Measurements from ENCODE around the gene DHX9.

DHX9 gene

GRCh38 chr1:182839209-182840066, at the start of gene DHX9:
Gene DHX9, plus strand, starts transcription at chr1:182839347. Its CDS starts 3,220 bp downstream, at chr1:182842567.
- DNase-seq: peak; percentile 76 to 80

- peak; percentile 15 to 62 for DNase-seq
Measured at GRCh38 chr1:182791281-182792179, 47.6 kb upstream of the DHX9 start.

DNA sequence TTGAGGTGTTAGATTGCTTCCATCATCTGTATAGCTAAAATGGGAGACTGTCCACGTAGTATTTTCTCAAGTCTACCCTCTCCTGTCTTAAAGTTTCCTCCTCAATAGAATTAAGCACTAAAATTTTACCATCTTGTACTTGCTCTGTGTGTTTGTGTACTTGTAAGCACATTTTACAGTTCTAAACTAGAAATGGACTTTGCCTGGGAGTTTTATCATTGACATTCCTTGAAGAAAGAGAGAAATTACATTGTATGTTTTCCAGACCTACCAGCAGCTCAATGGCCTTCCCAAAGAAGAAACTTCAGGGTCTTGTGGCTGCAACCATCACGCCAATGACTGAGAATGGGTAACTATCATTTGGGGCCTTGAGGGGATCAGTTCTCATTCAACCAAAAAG, 45.1 kb upstream of the DHX9 start:
- no peak for DNase-seq

DNA sequence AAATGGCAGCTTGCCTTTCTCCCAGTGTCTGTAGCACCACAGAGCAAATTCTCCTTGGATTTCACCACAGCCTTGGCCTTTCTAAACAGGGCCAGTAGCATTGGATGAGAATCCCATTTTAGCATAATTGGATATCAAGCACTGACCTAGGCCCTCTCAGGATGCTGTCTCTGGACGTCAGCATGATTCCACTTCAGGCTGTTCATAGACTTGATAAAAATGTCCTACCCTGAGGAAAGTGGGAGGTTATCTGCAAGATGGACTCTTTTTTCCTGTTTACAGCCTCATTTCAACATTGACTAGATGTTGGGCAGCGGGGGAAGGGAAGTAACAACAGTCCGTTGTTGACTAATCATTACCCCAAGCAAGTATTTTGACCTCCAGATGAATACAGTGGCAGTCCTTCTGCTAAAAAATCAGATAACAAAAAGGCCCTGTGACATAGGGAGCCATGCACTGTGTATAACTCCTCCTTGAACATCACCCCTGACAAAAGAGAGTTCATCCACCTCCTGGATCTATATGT, 44.4 kb upstream of the DHX9 start:
- DNase-seq: no peak

DNA sequence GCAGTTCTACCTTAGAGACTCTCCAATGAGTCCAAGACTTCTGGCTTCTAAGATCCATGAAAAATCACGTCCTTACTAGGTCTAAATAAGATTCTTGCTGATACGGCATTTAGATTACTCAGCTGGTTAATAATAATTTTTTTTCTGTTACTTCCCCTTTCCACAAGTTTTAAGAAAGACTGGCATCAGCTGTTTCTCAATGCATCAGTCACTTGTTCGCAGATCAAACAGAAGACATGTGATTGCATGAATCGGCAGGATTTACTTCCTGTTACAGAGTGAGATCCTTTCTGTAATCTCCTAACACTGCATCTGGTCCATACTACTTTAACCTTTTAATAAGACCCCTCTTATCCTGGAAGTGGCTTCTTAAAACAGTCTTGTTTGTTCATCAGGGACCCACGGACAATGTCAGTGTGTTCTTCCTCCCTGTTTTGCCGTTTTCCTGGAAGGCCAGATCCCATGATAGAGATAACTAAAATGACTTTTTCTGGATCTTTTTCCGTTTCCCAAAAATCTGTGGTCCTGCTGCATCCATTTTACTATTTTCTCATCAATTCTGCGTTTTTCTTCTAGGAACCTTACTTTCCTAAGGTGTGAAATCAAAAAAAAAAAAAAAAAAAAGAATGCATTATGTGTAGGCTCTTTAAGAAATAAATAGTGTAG, 43.5 kb upstream of the DHX9 start:
- DNase-seq: peak in 1 of 2 experiments; percentile 43

GRCh38 chr1:182802006-182802803, 36.9 kb upstream of the DHX9 start:
- DNase-seq: no peak

- DNase-seq: no peak
Measured at GRCh38 chr1:182803846-182804245, 35.3 kb upstream of the DHX9 start.

DNA sequence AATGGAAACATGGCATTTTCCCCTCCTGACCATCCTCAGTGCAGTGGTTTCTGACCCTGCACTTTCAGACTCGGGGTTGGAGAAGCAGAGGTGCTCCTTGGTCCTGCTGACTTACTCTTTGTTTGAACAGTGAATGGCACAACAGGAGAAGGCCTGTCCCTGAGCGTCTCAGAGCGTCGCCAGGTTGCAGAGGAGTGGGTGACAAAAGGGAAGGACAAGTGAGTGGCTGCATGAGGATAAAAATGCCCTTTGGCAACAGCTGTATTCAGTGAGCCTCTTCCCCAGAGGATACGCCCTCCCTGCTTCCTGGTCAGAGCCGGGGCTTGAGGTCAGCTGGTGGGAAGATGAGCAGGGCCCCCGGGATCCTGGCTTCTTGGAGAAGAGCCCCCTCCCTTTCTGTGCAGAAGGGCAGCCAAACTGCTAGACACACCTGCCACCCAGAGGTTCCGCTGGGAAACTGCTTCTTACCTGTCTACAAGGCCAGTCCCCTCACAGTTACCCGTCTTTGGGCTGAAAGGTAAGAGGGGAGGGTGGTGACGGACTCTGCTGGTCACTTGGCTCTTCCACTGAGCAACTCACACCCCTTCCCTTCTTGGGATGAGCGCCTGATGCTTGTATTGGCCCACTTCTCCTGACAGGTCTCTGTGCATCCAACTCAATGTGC, 33.0 kb upstream of the DHX9 start:
- peak in 1 of 2 experiments; percentile 24 for DNase-seq

- DNase-seq: no peak
Measured at GRCh38 chr1:182807907-182808306, 31.2 kb upstream of the DHX9 start.

DNA sequence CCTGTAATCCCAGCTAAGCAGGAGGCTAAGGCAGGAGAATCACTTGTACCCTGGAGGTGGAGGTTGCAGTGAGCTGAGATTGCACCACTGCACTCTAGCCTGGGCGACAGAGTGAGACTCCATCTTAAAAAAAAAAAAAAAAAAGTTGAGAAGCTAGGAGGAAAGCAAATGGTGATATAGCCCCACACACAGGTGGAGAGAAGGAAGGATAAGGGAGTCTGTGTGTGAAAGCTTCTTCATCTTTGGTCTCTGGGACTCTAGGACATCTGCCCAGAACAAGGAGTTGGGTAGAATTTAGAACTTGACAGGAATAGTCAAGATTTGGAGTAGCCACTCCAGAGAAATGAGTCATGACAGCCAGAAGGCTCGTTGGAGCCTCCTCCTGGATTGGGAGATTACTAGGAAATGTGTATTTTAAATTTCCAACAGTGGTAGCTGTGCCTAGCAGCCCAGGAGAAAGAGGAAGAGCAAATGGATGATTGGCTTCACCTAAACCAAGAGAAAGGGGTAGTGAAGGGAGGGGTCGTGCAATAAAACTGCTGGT, 29.7 kb upstream of the DHX9 start:
- peak in 1 of 2 experiments; percentile 10 for DNase-seq

GRCh38 chr1:182811975-182812722, 27.0 kb upstream of the DHX9 start:
- peak in 1 of 2 experiments; percentile 7 for DNase-seq

DNA sequence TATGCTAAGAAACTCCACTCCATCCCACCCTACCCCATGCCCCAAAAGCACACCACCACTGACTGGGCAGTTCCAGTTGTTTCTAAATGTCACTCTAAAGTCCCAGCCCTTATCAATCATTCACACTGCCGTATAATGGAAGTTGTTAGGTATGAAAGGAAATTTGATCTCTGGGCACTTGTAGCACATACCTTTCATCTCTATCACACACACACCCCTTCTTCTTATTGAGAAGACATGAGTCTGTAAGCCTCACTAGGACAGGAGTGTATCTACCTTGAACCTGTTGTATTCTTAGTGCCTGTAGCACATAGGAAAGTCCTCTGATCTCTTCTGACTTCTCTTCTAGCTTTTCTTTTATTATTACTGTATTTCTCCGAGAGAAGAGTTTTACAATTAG, 22.3 kb upstream of the DHX9 start:
- no peak for DNase-seq

DNA sequence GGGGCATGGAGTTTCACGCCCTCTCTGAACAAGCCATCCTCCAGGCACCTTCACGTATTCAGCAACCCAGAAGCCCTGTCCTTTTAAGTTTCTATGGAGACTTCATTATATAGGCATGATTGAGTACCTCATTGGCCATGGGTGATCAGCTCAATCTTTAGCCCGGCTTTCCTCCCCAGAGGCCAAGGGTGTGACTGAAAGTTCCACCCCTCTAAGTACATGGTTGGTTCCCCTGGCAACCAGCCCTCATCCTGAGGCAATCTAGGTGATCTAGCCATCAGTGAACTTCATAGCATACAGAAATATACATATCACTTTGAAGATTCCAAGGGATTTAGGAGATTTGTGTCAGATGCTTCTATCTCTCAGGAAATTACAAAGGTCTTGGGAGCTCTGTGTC, 21.3 kb upstream of the DHX9 start:
- no peak for DNase-seq

GRCh38 chr1:182823220-182823619, 15.9 kb upstream of the DHX9 start:
- no peak for DNase-seq

DNA sequence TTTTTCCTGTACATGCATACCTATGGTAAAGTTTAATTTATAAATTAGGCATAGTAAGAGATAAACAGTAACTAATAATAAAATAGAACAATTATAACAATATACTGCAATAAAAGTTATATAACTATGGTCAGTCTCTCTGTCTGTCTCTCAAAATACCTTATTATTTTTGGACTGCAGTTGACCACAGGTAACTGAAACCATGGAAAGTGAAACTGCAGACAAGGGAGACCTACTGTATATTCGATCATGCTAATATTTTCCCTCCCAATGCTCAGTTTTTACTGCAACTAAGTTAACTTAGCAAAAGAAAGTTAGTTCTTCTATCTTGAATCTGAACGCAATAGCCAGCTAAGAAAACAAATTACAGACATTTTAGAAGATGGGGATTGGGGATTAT, 12.3 kb upstream of the DHX9 start:
- no peak for DNase-seq

GRCh38 chr1:182829285-182829932, 9.7 kb upstream of the DHX9 start:
- DNase-seq: no peak

- no peak for DNase-seq
Measured at GRCh38 chr1:182833271-182833670, 5.9 kb upstream of the DHX9 start.

GRCh38 chr1:182834326-182834725, 4.8 kb upstream of the DHX9 start:
- DNase-seq: no peak

DNA sequence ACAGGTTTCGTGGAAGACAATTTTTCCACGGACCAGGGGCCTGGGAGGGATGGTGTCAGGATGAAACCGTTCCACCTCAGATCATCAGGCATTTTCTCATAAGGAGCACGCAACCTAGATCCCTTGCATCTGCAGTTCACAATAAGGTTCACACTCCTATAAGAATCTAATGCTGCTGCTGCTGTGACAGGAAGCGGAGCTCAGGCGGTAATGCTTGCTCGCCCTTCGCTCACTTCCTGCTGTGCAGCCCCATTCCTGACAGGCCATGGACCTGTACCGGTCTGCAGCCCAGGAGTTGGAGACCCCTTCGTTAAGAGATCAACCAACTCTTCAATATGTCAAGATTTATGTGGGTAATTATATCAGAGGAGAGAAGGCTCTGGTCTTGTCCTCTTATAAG, 3.3 kb upstream of the DHX9 start:
- DNase-seq: no peak
